ENCODE measurements around the gene KLRD1.
A peak's percentile ranks its signal among the peaks of the same experiment; 100 is the strongest.
"Not testable (repeated sequence)": the region's sequence is repeated elsewhere in the genome, so short reads cannot be mapped to it uniquely, and the experiment has no call there.

KLRD1 gene

DNA sequence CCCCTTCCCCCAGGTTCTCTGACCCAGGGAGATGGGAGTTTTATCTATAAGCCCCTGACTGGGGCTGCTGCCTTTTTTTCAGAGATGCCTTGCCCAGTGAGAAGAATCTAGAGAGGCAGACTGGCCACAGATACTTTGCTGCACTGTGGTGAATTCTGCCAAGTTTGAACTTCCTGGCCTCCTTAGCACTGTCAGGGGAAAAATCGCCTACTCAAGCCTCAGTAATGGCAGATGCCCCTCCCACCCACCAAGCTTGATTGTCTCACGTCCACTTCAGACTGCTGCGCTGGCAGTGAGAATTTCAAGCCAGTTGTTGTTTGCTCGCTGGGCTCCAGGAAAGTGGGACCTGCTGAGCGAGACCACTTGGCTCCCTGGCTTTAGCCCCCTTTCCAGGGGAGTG lies 50.5 kb downstream of the KLRD1 start:
- Histone ChIP-seq H3K4me1 (ENCODE audit: insufficient read depth, low read length) (peaks cover 23% of the 10 kb centered on the region), H3K36me3 (ENCODE audit: insufficient read depth, low read length) (no peaks in the 10 kb centered on the region), H3K9ac (ENCODE audit: low read depth, low read length) (no peak overlapping the region), H3K9me3 (ENCODE audit: control insufficient read depth, insufficient read depth, low read length) (peaks cover 14% of the 10 kb centered on the region)

DNA sequence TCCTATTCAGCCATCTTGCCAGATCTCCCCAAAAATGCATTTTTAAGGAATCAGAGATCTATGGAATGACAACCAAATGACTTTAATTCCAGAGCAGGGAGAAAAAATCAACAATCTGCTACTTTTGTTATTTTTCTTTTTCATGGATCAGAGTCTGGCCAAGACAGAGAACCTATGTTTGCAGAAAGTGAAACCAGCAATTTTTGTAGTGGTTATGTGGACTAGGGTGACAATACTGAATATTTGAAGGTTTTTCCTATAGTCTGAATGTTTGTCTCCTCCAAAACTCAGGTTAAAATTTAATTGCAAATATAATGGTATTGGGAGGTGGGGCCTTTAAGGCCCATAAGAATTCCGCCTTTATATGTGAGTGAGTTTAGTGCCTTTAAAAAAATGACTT lies 51.3 kb downstream of the KLRD1 start:
- no peaks in the 10 kb centered on the region for H3K36me3 ChIP-seq (ENCODE audit: insufficient read depth, low read length)
- peaks cover 14% of the 10 kb centered on the region for H3K9me3 ChIP-seq (ENCODE audit: control insufficient read depth, insufficient read depth, low read length)
- peaks cover 31% of the 10 kb centered on the region for H3K4me1 ChIP-seq (ENCODE audit: insufficient read depth, low read length)
- no peak overlapping the region for H3K9ac ChIP-seq (ENCODE audit: low read depth, low read length)

DNA sequence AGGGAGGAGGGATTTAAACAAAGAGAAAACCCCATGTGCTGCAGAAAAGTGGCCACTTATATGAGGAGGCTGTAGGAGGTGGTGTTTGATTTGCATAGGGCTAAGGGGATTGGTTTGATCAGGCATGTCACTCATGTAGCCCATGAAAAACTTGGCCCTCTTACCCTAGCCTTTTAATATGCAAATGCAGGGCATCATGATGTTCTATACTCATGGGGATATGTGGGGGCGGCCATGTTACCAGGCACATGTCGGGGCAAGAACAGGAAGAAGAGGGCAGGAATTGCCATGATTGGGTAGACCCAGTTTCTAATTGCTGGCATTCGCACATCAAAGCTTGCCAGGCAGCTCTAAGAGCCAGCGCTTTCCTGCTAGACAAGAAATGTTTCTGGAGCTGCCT lies 53.4 kb downstream of the KLRD1 start:
- Histone ChIP-seq H3K4me1 (ENCODE audit: insufficient read depth, low read length) (peaks cover 34% of the 10 kb centered on the region), H3K9me3 (ENCODE audit: control insufficient read depth, insufficient read depth, low read length) (peaks cover 12% of the 10 kb centered on the region), H3K9ac (ENCODE audit: low read depth, low read length) (no peak overlapping the region), H3K36me3 (ENCODE audit: insufficient read depth, low read length) (no peaks in the 10 kb centered on the region)

DNA sequence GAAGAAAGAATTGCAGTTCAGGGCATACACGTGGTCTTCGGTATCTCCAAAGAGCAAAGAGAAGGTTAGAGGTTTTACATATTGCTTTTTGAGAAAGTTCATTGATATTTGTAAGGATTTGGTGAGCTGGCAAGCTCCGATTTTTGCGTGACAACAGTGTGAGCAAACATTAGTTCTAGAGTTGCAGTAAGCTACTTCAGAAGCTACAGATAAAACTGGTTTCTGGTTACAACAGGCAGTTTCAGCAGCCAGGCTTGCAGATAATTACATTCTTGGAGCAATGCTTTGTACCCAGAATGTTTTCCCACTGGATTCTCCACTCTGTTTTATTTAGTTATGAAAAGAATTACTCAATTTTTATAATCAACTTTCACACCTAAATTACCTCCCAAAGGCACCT lies 54.0 kb downstream of the KLRD1 start:
- H3K9me3 ChIP-seq (ENCODE audit: control insufficient read depth, insufficient read depth, low read length) = peaks cover 12% of the 10 kb centered on the region
- peaks cover 37% of the 10 kb centered on the region for H3K4me1 ChIP-seq (ENCODE audit: insufficient read depth, low read length)
- H3K9ac ChIP-seq (ENCODE audit: low read depth, low read length) = no peak overlapping the region
- H3K36me3 ChIP-seq (ENCODE audit: insufficient read depth, low read length) = no peaks in the 10 kb centered on the region

DNA sequence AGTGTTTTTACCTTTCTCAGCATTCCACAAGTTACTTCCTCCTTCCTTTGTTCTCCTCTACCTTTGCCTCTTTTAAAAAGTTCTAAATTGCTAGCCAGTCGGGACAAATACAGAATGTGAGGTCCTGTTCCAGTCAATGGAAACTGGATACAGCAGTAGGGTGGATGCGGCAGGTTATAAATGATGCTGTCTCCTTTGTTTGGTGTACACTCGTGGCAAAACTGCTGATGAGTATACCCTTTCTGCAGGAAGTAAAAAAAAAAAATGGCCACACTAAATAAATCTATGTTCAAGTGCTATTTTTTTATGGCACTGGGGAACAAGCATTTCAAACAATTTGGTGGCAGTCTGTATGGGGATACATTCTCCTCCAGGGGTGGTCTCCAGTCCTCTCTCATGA lies 54.7 kb downstream of the KLRD1 start:
- Histone ChIP-seq H3K4me1 (ENCODE audit: insufficient read depth, low read length) (peaks cover 37% of the 10 kb centered on the region), H3K36me3 (ENCODE audit: insufficient read depth, low read length) (no peaks in the 10 kb centered on the region), H3K9ac (ENCODE audit: low read depth, low read length) (peak overlapping the region; percentile 91), H3K9me3 (ENCODE audit: control insufficient read depth, insufficient read depth, low read length) (peaks cover 7% of the 10 kb centered on the region; the same call in 1 of the 2 replicates)

DNA sequence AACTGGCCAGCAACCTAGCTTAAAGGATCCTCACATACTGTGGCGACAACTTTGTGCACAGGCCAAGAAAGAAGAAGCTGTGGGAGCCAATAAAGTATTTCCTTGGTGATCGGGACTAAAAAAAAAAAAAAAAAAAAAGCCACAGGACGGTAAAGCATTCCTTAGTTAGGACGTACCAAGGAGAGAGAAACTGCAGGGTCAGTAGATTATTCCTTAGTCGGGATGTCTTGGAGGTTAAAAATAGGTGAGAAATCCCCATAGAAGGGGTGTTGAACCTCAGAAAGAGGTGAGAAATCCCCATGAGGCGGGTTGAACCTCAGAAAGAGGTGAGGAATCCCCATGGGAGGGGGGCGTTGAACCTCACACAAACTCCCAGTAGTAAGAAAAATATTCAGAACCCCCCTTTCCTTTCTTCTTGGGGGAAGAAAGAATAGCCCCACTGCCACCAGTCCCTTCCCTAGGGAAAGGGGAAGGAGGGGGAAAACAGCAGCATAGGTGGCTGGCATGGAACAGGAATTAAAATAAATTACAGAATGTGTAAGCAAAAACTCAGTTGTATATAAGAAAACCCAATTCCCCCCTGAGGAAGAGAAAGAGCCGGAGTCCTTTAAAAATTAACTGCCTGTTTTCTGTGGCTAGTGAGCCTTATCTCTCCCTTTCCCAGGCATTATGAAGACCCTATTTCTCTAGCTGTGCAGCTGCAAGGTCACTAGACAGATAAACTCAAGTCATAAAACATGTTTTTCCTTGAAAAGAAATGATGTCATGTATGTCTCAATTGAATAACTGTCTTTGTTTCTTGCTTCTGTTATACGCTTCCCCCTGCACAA lies 55.4 kb downstream of the KLRD1 start:
- no peaks in the 10 kb centered on the region for H3K36me3 ChIP-seq (ENCODE audit: insufficient read depth, low read length)
- peaks cover 37% of the 10 kb centered on the region for H3K4me1 ChIP-seq (ENCODE audit: insufficient read depth, low read length)
- H3K9me3 ChIP-seq (ENCODE audit: control insufficient read depth, insufficient read depth, low read length) = peaks cover 7% of the 10 kb centered on the region; the same call in 1 of the 2 replicates
- H3K9ac ChIP-seq (ENCODE audit: low read depth, low read length) = peak overlapping the region; percentile 91

DNA sequence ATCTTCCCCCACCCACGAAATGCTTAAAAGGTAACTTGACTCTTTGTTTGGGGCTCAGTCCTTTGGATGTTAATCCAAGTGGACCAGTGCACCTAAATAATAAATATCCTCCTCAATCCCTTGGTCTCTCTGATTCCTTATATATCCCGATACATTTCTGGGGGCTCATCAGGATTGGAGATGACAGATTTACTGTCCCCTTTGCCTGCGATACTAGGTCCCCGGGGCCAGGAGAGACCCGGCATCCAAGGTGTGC lies 55.9 kb downstream of the KLRD1 start:
- peak overlapping the region; percentile 91 for H3K9ac ChIP-seq (ENCODE audit: low read depth, low read length)
- peaks cover 7% of the 10 kb centered on the region; the same call in 1 of the 2 replicates for H3K9me3 ChIP-seq (ENCODE audit: control insufficient read depth, insufficient read depth, low read length)
- no peaks in the 10 kb centered on the region for H3K36me3 ChIP-seq (ENCODE audit: insufficient read depth, low read length)
- H3K4me1 ChIP-seq (ENCODE audit: insufficient read depth, low read length) = peaks cover 37% of the 10 kb centered on the region

DNA sequence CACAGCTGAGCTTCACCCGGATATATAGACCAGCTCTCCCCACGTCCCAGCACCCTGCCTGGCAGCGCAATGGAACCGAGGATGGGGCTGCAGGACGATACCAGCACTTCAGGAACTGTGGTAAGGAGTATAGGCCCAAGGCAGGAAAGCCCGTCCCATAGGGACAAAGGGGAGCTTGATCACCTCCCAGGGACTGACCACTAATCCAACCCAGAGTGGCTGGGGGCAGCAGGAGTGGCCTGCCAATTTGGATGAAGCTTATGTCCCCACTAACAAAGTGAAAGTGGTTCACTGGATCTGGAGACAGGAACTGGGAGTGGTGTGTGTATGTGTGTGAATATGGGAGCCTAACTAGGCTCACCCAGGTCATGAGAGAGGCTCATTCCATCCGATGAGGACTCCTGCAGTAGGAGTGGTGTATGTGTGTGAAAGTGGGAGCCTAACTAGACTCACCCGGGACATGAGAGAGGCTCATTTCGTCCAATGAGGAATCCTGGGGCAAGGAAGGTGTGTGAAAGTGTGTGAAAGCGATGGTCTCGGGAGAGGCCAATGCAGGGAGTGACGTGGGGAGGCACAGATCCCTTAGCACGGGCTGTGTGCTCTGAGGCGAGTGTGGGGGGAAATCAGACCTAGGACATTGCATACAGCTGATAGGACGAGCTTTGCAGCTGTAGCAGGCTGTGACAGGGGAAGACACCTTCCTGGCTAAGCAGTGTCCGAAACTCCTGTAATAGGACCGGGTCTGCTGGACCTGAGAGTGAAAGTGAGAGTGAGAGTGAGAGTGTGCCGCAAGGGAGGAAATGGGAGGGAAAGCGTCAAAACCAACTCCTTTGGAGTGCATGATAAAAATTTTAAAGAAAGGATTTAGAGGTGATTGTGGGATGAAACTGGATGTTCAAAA lies 56.5 kb downstream of the KLRD1 start:
- H3K9me3 ChIP-seq (ENCODE audit: control insufficient read depth, insufficient read depth, low read length) = peaks cover 2% of the 10 kb centered on the region; the same call in 1 of the 2 replicates
- H3K36me3 ChIP-seq (ENCODE audit: insufficient read depth, low read length) = no peaks in the 10 kb centered on the region
- peak overlapping the region; percentile 91 for H3K9ac ChIP-seq (ENCODE audit: low read depth, low read length)
- peaks cover 37% of the 10 kb centered on the region for H3K4me1 ChIP-seq (ENCODE audit: insufficient read depth, low read length)

DNA sequence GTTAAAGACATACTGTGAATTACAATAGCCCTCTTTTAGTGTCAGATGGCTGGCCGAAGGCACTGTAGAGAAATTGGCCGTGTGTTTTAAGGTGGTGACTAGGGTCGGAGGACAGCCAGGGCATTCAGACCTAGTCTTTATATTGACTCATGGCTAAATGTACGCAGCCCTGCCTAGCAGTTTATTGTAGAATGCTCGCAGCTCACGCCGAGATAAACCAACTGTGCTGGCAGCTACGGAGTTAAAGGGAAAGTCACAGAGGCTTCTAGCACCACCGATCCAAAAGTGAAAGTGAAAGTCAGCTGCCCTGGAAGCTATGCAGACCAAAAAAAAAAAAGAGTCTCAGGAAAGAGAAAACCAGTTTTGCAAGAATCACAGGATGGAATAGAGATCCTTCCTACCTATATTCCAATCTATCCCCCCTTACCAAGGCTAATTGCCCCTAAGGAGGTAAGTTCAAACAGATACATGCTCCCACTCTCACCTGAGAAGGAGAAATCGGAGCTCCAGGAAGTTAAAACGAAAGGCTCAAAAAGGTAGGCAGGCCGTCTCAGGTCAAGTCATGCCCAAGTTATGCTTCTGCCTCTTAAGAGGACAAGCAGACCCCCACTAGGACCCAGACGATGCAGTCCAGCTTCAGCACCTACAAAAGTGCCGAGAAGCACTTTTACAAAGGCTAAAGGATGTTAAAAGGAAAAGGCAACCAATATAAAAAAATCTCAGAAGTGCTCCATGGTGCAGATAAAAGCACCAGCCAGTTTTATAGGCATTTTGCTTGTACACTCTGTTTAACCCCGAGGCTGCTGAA lies 57.3 kb downstream of the KLRD1 start:
- H3K4me1 ChIP-seq (ENCODE audit: insufficient read depth, low read length) = peaks cover 37% of the 10 kb centered on the region
- no peaks in the 10 kb centered on the region for H3K9me3 ChIP-seq (ENCODE audit: control insufficient read depth, insufficient read depth, low read length)
- H3K9ac ChIP-seq (ENCODE audit: low read depth, low read length) = peak overlapping the region; percentile 91
- no peaks in the 10 kb centered on the region for H3K36me3 ChIP-seq (ENCODE audit: insufficient read depth, low read length)

DNA sequence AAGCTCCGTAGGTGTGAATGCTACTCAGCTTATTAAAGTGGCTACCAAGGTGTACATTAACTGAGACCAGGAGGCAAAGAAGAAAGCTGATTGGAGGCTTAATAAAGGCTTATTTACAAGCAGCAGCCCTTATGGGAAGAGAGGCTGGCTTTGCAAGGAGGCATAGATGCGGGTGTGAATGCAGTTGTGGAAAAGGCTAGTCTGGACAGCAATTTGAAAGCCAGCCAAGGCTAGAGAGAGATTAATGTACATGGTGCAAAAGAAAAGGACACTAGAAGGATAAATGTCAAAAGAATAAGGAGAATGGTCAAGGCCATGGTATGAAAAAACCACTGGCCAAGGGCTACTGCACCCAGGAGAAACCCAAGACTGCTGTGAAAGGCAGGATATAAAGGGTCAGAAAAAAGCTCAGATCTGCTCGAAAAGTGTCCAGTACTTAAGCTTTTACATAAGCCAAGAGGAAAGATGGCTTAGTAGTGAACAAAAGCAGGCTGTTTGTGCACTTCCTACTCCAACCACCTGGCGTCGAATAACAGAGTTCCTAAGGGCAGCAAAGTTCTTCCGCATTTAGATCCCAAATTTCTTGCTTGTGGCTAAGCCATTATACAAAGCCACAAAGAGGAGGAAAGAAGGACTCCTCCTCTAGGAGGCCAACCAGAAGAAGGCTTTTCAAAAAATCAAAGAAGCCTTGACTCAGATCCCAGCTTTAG lies 58.2 kb downstream of the KLRD1 start:
- Histone ChIP-seq H3K4me1 (ENCODE audit: insufficient read depth, low read length) (peaks cover 40% of the 10 kb centered on the region), H3K9ac (ENCODE audit: low read depth, low read length) (peak overlapping the region; percentile 91), H3K9me3 (ENCODE audit: control insufficient read depth, insufficient read depth, low read length) (no peaks in the 10 kb centered on the region), H3K36me3 (ENCODE audit: insufficient read depth, low read length) (no peaks in the 10 kb centered on the region)

DNA sequence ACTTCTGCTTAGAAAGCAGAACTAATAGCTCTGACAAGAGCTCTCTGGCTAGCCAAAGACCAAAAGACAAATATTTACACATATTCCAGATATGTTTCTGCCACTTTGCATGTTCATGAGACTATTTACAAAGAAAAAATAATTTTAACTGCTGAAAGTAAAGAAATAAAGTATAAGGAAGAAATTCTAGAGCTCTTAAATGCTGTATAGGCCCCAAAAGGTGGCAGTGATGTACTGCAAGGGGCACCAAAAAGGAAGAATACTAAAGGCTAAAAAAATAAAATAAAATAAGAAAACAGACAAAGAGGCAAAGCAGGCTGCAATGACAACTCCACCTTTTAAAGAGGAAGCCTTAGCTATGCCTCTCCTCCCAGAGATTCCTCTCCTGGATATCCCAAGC lies 59.2 kb downstream of the KLRD1 start:
- Histone ChIP-seq H3K4me1 (ENCODE audit: insufficient read depth, low read length) (peaks cover 37% of the 10 kb centered on the region), H3K36me3 (ENCODE audit: insufficient read depth, low read length) (no peaks in the 10 kb centered on the region), H3K9me3 (ENCODE audit: control insufficient read depth, insufficient read depth, low read length) (no peaks in the 10 kb centered on the region), H3K9ac (ENCODE audit: low read depth, low read length) (no peak overlapping the region)

DNA sequence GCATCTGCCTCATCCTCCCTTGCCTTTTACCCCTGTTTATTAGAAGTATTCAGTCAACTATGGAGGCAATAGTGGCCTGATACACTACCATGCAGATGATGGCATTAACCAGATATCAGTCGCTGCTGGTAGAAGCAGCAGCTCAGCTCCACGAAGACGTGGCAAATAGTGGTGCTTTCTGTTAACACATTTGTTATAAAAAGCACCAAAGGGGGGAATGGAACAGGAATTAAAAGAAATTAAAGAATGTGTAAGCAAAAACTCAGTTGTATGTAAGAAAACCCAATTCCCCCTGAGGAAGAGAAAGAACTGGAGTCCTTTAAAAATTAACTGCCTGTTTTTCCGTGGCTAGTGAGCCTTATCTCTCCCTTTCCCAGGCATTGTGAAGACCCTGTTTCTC lies 60.0 kb downstream of the KLRD1 start:
- H3K9ac ChIP-seq (ENCODE audit: low read depth, low read length); H3K36me3 ChIP-seq (ENCODE audit: insufficient read depth, low read length); H3K9me3 ChIP-seq (ENCODE audit: control insufficient read depth, insufficient read depth, low read length): not testable (repeated sequence)
- H3K4me1 ChIP-seq (ENCODE audit: insufficient read depth, low read length) = peaks cover 37% of the 10 kb centered on the region

DNA sequence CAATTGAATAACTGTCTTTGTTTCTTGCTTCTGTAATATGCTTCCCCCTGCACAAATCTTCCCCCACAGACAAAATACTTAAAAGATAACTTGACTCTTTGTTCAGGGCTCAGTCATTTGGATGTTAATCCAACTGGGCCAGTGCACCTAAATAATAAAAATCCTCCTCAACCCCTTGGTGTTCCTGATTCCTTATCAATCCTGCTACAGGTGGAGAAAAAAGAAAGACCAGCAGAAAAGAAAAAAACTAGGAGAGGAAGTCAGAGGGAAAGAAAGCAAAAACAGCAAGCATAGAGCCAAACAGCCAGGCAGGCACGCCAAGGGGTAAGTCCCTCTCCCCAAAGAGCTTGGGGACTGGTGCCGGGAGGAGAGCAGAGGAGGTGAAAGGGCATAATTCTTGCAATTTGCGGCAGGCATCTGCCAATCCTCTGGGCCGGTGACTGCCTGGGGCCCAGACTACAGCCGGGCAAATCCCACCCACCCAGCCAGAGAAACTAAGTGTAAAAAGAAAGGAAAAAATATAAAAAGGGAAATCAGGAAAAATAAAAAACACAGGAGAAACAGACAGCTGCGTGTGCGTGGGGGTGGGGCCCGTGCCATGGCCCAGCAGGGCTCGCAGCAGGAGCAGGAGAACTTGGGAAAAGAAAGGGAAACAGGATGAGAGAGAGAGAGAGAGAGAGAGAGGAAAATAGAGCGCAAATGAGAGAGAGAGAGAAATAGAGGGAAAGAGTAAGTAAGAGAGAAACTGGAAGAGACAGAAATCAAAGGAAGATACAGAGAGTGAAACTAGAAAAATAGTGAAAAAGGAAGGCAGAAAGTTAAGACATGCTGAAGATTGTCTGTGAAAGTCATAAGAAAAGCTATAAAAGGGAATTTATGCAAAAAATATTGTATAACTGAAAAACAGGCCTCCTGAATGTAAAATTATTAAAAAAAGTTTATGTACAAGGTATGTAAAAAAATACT lies 60.8 kb downstream of the KLRD1 start:
- Histone ChIP-seq H3K9ac (ENCODE audit: low read depth, low read length) (no peak overlapping the region), H3K4me1 (ENCODE audit: insufficient read depth, low read length) (peaks cover 32% of the 10 kb centered on the region), H3K36me3 (ENCODE audit: insufficient read depth, low read length) (no peaks in the 10 kb centered on the region), H3K9me3 (ENCODE audit: control insufficient read depth, insufficient read depth, low read length) (no peaks in the 10 kb centered on the region)

Measured in ES-I3 (cell line).